ENCODE measurements around the gene SIGLEC8.
"Not testable (repeated sequence)": the region's sequence is repeated elsewhere in the genome, so short reads cannot be mapped to it uniquely, and the experiment has no call there.

Gene SIGLEC8

GRCh38 chr19:51458051-51458645, at the start of gene SIGLEC8:
SIGLEC8 (minus strand) TSS chr19:51458454; CDS start chr19:51458387, 67 bp downstream.
- DNase-seq (ENCODE audit: low spot score), result no peak

DNA sequence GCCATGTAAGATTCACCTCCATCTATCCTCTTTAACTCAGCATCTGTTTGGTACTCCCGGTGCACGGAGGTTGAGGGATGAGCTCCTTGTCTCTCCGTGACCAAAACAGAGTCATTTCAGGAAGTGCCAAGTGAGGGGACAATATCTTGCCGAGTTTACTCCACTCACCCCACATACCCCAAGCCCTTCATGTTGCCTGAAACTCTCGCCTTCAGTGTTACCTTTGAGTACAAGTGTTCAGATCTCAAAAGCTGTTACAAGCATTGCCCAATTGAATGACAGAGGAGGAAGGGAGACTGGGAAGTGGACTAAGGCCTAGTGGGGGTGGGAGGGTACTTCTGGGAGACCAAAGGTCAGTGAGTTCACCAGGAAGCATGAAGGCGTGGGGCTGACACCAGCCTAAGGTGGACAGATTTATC, 49.4 kb upstream of the SIGLEC8 start:
- no peak for DNase-seq (ENCODE audit: low spot score)

DNA sequence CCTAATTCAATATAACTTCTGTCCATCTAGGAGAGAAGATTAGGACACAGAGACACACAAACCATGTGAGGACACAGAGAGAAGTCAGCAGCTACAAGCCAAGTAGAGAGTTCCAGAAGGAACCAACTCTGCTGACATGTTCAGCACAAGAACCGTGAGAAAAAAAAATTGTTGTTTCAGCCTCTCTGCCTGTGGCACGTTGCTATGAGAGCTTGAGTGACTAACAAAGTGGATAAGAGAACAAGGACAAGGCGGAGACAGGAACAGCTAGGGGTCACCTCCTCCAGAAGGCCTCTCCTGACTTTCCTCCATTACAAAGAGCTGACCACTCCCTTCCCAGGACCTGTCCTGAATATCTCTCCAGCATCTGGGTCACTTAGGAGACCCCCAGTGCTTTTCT, 48.9 kb upstream of the SIGLEC8 start:
- no peak for DNase-seq (ENCODE audit: low spot score)

GRCh38 chr19:51505904-51506303, 47.6 kb upstream of the SIGLEC8 start:
- no peak for DNase-seq (ENCODE audit: low spot score)

DNA sequence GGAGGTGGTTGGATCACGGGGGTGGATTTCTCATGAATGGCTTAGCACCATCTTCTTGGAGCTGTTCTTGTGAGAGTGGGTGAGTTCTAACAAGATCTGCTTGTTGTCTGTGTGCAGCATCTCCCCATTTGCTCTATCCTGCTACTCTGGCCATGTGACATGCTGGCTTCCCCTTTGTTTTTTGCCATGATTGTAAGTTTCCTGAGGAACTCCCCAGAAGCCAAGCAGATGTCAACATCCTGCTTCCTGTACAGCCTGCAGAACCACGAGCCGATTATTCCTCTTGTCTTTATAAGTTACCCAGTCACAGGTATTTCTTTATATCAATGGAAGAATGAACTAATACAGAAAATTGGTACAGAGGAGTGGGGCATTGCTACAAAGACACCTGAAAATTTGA, 45.6 kb upstream of the SIGLEC8 start:
- DNase-seq (ENCODE audit: low spot score), result no peak

- no peak for DNase-seq (ENCODE audit: low spot score)
These were observed 45.1 kb upstream of the SIGLEC8 start for GRCh38 chr19:51503286-51503817.

DNA sequence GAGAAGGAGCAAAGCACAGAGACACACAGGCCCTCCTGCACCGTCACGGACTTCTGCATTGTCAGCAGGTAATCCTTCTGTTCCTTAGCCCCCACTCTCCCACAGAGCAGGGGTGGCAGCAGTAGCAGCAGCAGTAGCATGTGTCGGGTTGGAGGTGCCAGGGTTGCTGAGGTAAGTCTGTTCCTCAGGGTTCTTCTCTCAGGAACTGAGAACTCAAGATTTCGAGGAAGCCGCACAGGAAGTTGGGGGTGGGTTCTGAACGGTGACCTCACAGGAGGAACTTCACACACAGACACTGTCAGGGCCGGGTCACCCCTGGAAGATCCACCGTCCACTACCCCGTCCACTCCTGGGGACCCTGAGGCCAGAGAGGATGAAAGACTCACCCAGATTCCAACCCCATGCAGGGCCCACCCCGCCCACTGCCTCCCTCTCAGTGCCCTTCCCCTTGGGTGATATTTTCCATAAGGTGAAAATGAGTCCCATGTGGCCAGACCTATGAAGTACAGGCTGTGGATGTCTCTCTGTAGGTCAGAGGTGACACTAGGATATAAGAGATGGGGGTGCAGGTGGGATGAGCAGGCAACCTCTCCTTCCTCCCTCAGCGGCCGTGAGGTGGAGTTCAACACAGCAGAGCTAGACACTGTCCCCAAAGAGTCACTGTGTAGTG, 43.5 kb upstream of the SIGLEC8 start, which contains the start of gene SIGLEC12:
TSS of gene SIGLEC12 (minus strand) at position 207 of the 670 bp plus-strand sequence. CDS start at position 140, 67 bp downstream.
- DNase-seq (ENCODE audit: low spot score), result no peak

- DNase-seq (ENCODE audit: low spot score), result not testable (repeated sequence)
These were observed 42.7 kb upstream of the SIGLEC8 start for GRCh38 chr19:51500931-51501330.

DNA sequence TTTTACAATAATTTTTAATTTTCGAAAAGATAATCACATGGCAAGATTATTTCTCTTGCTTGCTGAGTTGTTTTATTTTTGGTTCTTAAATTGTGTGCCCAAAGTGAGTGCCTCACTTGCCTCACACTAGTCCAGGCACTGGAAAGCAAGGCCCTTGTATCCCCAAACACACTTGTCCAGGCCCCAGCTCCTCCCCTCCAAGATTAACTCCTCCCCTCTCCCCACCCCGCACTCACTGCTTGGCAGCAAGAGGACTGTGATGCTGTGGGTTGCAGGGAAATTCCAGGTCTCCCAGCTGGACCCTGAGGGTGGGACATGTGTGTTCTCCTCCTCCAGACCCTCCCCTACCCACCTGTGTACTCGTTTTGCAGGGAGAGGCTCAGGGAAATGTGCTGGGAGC, 39.4 kb upstream of the SIGLEC8 start:
- no peak for DNase-seq (ENCODE audit: low spot score)

DNA sequence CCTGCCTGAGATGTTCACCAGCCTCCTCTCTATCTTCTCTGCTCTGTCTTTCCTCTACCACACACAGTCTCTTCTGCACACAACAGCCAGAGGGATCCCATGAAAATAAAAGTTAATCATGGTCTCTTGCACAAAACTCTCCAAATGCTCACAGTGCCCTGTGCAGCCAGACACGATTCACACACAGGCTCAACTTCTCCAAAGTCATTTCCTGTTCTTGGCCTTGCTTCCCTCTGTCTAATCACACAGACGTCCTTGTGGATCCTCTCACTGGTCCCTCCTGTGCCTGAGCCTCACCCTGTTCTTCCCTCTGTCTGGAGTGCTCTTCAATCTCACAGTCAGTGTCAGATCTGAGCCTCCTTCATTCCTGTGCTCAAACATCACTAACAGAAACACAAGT, 35.5 kb upstream of the SIGLEC8 start:
- no peak for DNase-seq (ENCODE audit: low spot score)

GRCh38 chr19:51491586-51491985, 33.3 kb upstream of the SIGLEC8 start:
- DNase-seq (ENCODE audit: low spot score), result no peak

DNA sequence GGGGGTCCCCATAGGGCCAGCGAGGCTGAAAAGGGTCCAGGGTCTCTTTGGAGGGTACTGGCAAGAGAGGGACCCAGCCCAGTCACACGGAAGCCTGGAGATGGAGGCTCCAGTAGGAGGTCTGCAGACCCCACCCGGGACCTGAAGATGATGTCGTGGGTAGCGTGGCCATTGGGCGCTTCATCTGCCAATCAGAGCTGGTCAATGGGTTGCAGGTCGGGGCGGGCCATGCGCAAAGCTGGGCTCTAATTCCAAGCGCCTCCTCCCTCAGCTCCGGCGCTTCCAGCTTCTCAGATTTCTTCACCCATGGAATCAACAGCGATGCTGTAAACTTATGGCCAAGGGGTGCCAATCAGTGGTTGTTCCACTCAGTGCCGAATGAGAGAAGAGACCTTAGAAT, 32.4 kb upstream of the SIGLEC8 start:
- no peak for DNase-seq (ENCODE audit: low spot score)

- no peak for DNase-seq (ENCODE audit: low spot score)
These were observed 30.9 kb upstream of the SIGLEC8 start for GRCh38 chr19:51489113-51489512.

- no peak for DNase-seq (ENCODE audit: low spot score)
These were observed 30.2 kb upstream of the SIGLEC8 start for GRCh38 chr19:51488491-51488890.

DNA sequence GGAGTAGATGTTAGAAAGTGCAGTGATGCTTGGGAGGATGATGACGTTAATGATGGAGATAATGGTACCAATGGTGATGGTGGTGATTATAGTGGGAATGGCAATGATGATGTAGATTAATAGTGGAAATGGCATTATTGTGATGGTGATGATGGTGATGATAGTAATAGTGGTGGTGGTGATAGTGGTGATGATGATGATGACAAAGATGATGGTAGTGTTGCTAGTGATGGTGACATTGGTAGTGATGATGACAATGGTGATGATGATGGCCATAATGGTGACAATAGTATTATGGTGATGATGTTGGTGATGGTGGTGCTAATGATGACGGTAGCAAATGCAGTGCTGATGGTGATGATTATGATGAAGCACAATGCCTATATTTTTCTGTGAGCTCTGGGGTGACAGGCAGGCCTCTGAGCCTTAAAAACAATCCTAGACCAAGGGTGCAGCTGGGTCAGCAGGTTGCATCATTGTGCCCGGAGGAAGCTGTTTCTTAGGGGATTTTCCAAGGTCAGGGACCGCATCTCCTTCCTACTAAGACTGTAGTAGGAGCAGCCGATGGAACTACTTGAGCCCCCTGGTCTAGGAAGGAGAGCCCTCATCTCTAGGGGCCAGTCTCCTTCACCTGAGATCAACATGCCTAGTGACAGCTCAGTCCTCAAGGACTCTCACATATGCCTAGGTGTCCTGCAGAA, 27.9 kb upstream of the SIGLEC8 start:
- DNase-seq (ENCODE audit: low spot score), result no peak

DNA sequence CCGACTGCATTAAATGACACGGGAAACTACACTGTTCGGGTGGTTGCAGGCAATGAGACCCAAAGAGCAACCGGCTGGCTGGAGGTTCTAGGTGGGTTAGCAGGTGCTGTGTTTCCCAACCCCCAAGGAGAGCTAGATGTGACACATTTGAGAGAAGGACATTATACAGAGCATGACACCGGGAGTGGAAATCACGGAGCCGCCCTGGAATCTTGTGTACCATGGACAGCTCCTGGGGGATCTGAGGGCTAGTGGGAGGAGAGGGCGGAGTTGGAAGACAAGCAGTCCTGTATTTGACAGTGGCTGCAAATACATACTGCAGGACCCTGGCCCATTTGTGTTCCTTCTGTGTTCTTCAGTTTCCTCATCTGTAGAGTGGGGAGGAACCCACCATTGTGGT, 22.3 kb upstream of the SIGLEC8 start:
- peak; percentile 21 for DNase-seq (ENCODE audit: low spot score)

- DNase-seq (ENCODE audit: low spot score), result no peak
These were observed 21.5 kb upstream of the SIGLEC8 start for GRCh38 chr19:51479531-51480331.

DNA sequence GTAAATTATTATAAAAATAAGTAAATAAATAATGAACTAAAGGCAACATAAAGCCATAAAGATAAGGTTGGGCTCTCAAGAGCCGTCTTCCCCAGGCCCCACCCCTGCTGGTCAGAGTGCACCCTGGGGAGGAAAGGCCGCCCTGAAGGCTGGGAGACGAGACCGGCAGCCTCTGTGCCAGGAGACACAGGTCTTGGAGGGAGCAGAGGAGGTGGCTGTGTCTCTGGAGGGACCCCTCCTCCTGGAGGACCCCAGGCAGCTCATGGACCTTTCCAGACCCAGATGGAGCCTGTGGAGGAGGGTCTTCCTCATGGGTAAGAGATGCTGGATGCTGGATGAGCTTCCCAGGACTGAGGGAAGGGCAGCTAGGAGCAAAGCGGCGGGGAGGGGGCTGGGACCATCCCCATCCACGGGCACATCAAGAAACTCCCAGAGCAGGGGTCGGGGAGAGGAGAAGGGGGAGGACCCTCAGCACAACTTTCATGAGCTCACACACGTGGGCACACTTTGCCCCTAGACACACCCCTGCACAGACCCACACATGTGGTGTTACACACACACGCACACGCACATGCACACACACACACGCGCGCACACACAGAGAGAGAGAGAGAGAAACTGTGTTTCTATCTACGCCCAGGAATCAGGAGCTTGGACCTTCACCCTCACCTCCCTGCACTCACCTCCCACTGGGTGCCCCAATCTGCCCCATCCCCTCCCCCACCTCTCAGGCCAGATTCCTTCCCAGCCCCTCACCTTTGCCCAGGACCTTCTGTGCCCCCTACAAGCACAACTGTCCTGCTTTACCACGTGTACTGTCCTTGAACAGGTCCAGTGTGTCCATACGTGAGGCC, 20.4 kb upstream of the SIGLEC8 start, which contains the start of gene CEACAM18:
TSS of gene CEACAM18 (plus strand) at position 159 of the 854 bp plus-strand sequence.
- DNase-seq (ENCODE audit: low spot score), result no peak

DNA sequence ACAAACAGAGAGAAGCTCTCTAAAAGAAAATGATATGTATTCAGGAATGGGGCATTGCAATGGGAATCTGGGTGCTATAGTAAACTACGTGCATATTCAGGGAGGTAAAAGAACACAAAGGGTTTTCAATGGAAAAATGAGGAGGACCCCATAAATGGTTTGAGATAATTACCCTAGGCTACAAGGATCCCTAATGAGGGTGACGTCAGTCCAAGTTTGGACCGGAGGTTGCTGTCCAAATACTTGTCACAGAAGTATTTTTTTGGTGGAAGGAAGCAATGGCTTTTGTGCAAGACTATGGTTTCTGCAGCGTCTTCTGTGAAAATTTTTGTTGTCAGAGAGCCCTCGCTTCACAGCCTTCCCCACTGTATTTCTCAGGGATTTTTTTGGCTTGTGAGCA, 19.1 kb upstream of the SIGLEC8 start:
- no peak for DNase-seq (ENCODE audit: low spot score)

DNA sequence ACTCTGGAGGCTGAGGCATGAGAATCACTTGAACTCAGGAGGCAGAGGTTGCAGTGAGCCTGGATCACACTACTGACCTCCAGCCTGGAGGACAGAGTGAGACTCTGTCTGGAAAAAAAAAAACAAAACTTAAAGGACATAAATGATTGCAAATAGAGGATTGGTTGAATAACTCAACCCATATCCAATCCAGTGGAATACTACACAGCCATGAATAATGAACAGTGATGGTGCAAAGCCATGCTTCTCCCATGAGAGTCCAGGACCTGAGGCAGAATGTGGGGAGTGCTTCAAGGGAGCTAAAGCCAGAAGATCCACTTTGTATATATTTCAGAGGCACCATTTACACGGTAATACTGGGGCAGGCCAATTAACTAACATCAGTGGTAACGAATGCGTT, 17.9 kb upstream of the SIGLEC8 start:
- DNase-seq (ENCODE audit: low spot score), result no peak
